Caco-2 (cell line): ENCODE measurements around the gene IKZF4. TPM values are rescaled to one million over a fixed set of nuclear protein-coding genes. Genes with fewer than 3 reads are reported as not detected.

Experiments
- Bru-seq: library from RNA; stranded (reverse); fragments of 400-500 nt; gene quantifications from one replicate; lab custom pipeline; 2021; lab: Mats Ljungman, UMichigan
- BruChase-seq, 2 experiments: library from RNA; stranded (reverse); fragments of 400-500 nt; gene quantifications; one replicate each; lab custom pipeline; 2021; lab: Mats Ljungman, UMichigan
- BruUV-seq: library from RNA; stranded (reverse); fragments of 400-500 nt; replicated peaks from 2 replicates; lab custom pipeline; 2021; lab: Mats Ljungman, UMichigan
- CTCF ChIA-PET: fragments of 300-600 bp; sonication (Branson Sonifier 250); formaldehyde crosslinking; loops from one replicate; lab custom pipeline; 2022; ENCODE audit warnings: antibody characterized with exemption; lab: Charles Lee
- POLR2A ChIA-PET: fragments of 300-600 bp; sonication (Branson Sonifier 250); formaldehyde crosslinking; loops from one replicate; lab custom pipeline; 2022; ENCODE audit warnings: antibody characterized with exemption; lab: Charles Lee
- DNase-seq, 2 experiments: peaks; one replicate each; pipeline versions ENCODE4 v3.0.0 to v3.0.0-alpha.2; 2020 to 2022
- H3K27me3 ChIP-seq: replicated peaks from 2 replicates; pipeline ENCODE4 v1.6.0; 2011; ENCODE audit warnings: low read length; ENCODE audit not compliant: control insufficient read depth, insufficient read depth
- H3K36me3 ChIP-seq: 2 replicates; pipeline ENCODE4 v1.5.1; 2011; ENCODE audit warnings: low read length; ENCODE audit not compliant: control insufficient read depth, insufficient read depth
- H3K4me1 ChIP-seq: fragments of 250-450 bp; sonication (Bioruptor Pico); 2 replicates; pipeline ENCODE4 v1.5.1; 2020; ENCODE audit warnings: mild to moderate bottlenecking
- H3K4me3 ChIP-seq: 2 replicates; pipeline ENCODE4 v1.5.1; 2011; ENCODE audit warnings: low read depth, mild to moderate bottlenecking, control low read depth, low read length
- H3K9me3 ChIP-seq: fragments of 250-450 bp; sonication (Bioruptor Pico); 2 replicates; pipeline ENCODE4 v1.5.1; 2020; ENCODE audit warnings: mild to moderate bottlenecking, moderate library complexity
- H3K27ac Mint-ChIP-seq: one replicate; pipeline ENCODE4 v1.8.0; 2022; ENCODE audit warnings: mixed read lengths; ENCODE audit not compliant: unreplicated experiment
- H3K27me3 Mint-ChIP-seq: one replicate; pipeline ENCODE4 v1.8.0; 2022; ENCODE audit warnings: mixed read lengths; ENCODE audit not compliant: insufficient read depth, unreplicated experiment
- H3K36me3 Mint-ChIP-seq: one replicate; pipeline ENCODE4 v1.8.0; 2022; ENCODE audit warnings: mild to moderate bottlenecking, mixed read lengths; ENCODE audit not compliant: insufficient read depth, unreplicated experiment
- H3K4me1 Mint-ChIP-seq: one replicate; pipeline ENCODE4 v1.8.0; 2022; ENCODE audit warnings: low read depth, mixed read lengths; ENCODE audit not compliant: unreplicated experiment
- H3K4me3 Mint-ChIP-seq: one replicate; pipeline ENCODE4 v1.8.0; 2022; ENCODE audit warnings: mild to moderate bottlenecking, moderate library complexity, mixed read lengths; ENCODE audit not compliant: unreplicated experiment
- H3K9me3 Mint-ChIP-seq: one replicate; pipeline ENCODE4 v1.8.0; 2022; ENCODE audit warnings: mixed read lengths; ENCODE audit not compliant: unreplicated experiment
- intact Hi-C: fragments of 100-400 bp; cut with micrococcal nuclease; formaldehyde crosslinking; loops from one replicate; pipeline ENCODE4 v1.10.0; 2022; ENCODE audit not compliant: unreplicated experiment
- long read RNA-seq: library from polyadenylated mRNA; stranded (forward); transcript quantifications from one replicate; pipeline ENCODE4 v2.0.0, GENCODE V29; 2022
- total RNA-seq: library from RNA; stranded (reverse); gene quantifications from 2 replicates; pipeline ENCODE4 v1.2.3, GENCODE V29; 2022
- TF ChIP-seq, protein P1 (sequence below), 2 experiments: fragments of 200-600 bp in 1 of 2; IDR thresholded peaks; 1 replicate in 1 of 2; 2 replicates in 1 of 2; pipeline versions ENCODE4 v1.5.1 to v1.8.0; 2011 to 2022; ENCODE audit warnings: antibody characterized with exemption in 1 of 2, control low read depth in 1 of 2, inconsistent platforms in 1 of 2, low read depth in 1 of 2, low read length in 1 of 2, mild to moderate bottlenecking in 1 of 2, moderate library complexity in 1 of 2; ENCODE audit not compliant: insufficient read depth in 1 of 2, severe bottlenecking in 1 of 2, unreplicated experiment in 1 of 2

IKZF4 gene
- 15.6 and 15.7 TPM in 2 replicates for total RNA-seq
- Bru-seq, nascent RNA, result percentile 65 among the genes with signal in this experiment
- BruChase-seq, experiment 1, labeled RNA remaining after a 2-hour chase, result percentile 76 among the genes with signal in this experiment
- percentile 77 among the genes with signal in this experiment for BruChase-seq, experiment 2, labeled RNA remaining after a 6-hour chase
- long read RNA-seq, full-length matches to known transcripts, result 1 of 2 reads
- long read RNA-seq, partial matches to known transcripts, result 0 of 2 reads
- long read RNA-seq, other reads (novel, unspliced or antisense), result 1 of 2 reads

DNA sequence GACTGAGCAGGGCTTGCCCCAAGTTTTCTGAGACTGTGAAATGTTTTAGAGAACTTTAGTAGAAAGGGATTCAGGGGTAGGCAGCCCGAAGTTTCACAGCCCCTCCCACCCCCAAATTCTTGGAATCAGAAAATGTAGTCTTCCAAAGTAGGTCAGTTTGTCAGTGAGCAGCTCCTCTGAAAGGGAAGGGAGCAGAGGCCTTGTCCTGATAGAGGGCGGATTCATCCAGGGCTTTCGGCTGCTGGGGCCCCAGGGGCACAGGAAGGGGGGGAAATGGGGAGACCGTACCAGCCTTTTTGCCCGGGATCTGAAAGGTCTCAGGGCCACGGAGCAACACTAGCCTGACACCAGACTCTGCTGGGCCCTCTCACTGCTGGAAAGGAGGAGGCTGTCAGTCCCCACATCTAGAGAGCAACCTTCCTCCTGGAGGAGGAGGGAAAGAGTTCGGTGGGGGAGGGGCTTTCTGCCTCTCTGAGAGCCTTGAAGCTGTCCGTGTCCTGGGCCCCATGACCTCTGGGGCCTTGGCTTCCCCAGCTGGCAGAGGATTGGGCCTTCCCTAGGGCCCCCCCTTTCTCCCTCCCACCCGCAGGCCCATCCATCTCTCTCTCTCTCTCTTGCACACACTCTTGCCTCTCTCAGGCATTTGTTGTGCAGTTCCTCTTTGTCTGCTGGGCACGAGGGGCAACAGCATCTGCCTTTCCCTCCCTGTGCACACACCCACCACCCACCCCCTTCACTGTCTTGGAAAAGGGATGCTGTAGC is at the start of gene IKZF4:
IKZF4 (plus strand) TSS at position 621 of the 762 bp plus-strand sequence. CDS start 451 bp downstream, outside the sequence.
- Mint-ChIP-seq H3K27me3 (no peaks in the 10 kb centered on the region), H3K9me3 (no peaks in the 10 kb centered on the region), H3K36me3 (peaks cover 4% of the 10 kb centered on the region), H3K4me3 (no peak within 1 kb of the TSS), H3K4me1 (peaks cover 20% of the 10 kb centered on the region), H3K27ac (peak within 1 kb of the TSS; percentile 15)
- ChIA-PET CTCF (interaction anchor here (1.0 kb wide), 2 partner anchors 9 to 14 kb away, joined by 3 to 4 read pairs; no protein-coding TSS in a partner anchor), POLR2A (interaction anchor here (0.6 kb wide), 1 partner anchor 23 kb away, joined by 3 read pairs; no protein-coding TSS in a partner anchor)
- H3K4me3 ChIP-seq, result no peak within 1 kb of the TSS
- peak; percentile 72 for DNase-seq
- no peaks in the 10 kb centered on the region for H3K27me3 ChIP-seq
- BruUV-seq, result no TSS peak
- H3K4me1 ChIP-seq, result peaks cover 29% of the 10 kb centered on the region
- intact Hi-C loops, result no loop called here
- H3K9me3 ChIP-seq, result no peaks in the 10 kb centered on the region
- TF ChIP-seq, protein P1, sequence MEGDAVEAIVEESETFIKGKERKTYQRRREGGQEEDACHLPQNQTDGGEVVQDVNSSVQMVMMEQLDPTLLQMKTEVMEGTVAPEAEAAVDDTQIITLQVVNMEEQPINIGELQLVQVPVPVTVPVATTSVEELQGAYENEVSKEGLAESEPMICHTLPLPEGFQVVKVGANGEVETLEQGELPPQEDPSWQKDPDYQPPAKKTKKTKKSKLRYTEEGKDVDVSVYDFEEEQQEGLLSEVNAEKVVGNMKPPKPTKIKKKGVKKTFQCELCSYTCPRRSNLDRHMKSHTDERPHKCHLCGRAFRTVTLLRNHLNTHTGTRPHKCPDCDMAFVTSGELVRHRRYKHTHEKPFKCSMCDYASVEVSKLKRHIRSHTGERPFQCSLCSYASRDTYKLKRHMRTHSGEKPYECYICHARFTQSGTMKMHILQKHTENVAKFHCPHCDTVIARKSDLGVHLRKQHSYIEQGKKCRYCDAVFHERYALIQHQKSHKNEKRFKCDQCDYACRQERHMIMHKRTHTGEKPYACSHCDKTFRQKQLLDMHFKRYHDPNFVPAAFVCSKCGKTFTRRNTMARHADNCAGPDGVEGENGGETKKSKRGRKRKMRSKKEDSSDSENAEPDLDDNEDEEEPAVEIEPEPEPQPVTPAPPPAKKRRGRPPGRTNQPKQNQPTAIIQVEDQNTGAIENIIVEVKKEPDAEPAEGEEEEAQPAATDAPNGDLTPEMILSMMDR (IDR thresholded peaks at IDR 0.05; ENCODE audit: insufficient read depth in 1 of 2, low read depth in 1 of 2, low read length in 1 of 2, severe bottlenecking in 1 of 2, unreplicated experiment in 1 of 2), result no peak
- no peaks in the 10 kb centered on the region; the same call in 1 of the 2 replicates for H3K36me3 ChIP-seq

DNA sequence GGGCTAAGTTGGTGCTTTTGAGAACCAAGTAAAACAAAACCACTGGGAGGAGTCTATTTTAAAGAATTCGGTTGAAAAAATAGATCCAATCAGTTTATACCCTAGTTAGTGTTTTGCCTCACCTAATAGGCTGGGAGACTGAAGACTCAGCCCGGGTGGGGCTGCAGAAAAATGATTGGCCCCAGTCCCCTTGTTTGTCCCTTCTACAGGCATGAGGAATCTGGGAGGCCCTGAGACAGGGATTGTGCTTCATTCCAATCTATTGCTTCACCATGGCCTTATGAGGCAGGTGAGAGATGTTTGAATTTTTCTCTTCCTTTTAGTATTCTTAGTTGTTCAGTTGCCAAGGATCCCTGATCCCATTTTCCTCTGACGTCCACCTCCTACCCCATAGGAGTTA is 48.8 kb upstream of the IKZF4 start:
- intact Hi-C loops, result loop anchor here (2.0 to 5.0 kb wide), 3 partner anchors 41 to 665 kb away; partner anchors contain the start of genes DGKA and DNAJC14
- no peaks in the 10 kb centered on the region for H3K9me3 Mint-ChIP-seq
- CTCF ChIA-PET, result no interaction called here

More for the DNA sequence above, 48.8 kb upstream of the IKZF4 start:
- Histone ChIP-seq H3K4me3 (peak overlapping the region; percentile 11; the same call in 1 of the 2 replicates), H3K9me3 (no peaks in the 10 kb centered on the region), H3K27me3 (no peaks in the 10 kb centered on the region), H3K4me1 (peaks cover 42% of the 10 kb centered on the region), H3K36me3 (peaks cover 1% of the 10 kb centered on the region)
- Mint-ChIP-seq H3K4me1 (peaks cover 26% of the 10 kb centered on the region), H3K27ac (no peak overlapping the region), H3K4me3 (no peak overlapping the region), H3K27me3 (no peaks in the 10 kb centered on the region), H3K36me3 (peaks cover 53% of the 10 kb centered on the region)
- TF ChIP-seq, protein P1 (IDR thresholded peaks at IDR 0.05; ENCODE audit: insufficient read depth in 1 of 2, low read depth in 1 of 2, low read length in 1 of 2, severe bottlenecking in 1 of 2, unreplicated experiment in 1 of 2), result no peak
- POLR2A ChIA-PET, result no interaction called here
- DNase-seq, result peak; percentile 89
- no TSS peak for BruUV-seq
